HG02610 (cell line): ENCODE data around the gene PRR19.

Experiments used
- ATAC-seq: cut with Tn5 transposase; IDR thresholded peaks from one replicate; pipeline ENCODE4 v1.9.1; 2021; ENCODE audit warnings: mild to moderate bottlenecking, moderate library complexity; ENCODE audit not compliant: unreplicated experiment

PRR19 gene

DNA sequence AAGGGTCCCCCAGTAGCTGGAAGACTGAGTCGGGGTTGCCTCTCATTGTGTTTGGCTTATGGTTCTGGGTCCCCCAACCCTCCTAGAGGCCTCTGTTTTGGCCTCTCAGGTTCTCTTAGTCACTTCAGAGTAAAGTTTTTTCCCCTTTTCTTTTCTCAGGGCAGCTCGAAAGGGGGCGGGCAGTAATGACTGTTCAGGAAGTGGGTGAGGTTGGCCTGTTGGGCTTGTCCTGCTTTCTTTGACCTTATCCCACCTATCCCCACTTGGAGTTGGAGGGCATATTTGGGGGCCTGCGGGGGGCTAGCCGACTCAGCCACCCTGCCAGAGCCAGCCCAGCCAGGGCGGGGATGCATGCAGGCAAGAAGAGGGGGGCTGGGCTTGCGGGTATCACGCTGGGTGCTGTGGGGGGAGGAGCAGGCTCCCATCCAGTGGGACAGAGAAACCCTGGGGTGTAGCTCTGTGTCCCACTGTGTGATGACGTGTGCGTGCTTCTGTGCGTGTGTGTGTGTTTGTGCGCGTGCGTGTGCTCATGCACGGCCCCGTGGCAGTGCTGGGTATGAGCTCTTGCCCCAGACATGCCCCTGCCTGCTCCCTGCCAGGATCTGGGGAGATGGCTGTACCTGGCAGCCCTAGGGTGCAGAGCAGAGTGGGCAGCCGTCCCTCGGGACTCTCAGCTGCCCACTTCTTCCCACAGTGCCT lies 31.4 kb upstream of the PRR19 start:
- no peak for ATAC-seq

DNA sequence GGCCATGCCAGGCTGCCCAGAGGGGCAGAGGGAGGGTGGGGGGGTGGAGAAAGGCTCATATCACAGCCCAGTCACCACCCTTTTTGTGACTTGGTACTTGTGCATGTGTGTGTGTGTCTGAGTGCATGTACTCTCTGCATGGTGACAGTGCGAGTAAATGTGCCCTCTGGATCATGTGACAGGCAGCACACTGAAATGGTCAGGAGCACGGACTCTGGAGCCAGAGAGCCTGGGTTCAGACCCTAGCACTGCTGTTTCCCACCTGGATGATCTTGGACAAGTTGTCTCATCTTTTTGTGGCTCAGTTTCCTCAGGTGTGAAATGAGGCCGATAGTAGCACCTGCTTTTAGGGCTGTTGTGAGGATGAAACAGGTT lies 30.9 kb upstream of the PRR19 start:
- no peak for ATAC-seq

DNA sequence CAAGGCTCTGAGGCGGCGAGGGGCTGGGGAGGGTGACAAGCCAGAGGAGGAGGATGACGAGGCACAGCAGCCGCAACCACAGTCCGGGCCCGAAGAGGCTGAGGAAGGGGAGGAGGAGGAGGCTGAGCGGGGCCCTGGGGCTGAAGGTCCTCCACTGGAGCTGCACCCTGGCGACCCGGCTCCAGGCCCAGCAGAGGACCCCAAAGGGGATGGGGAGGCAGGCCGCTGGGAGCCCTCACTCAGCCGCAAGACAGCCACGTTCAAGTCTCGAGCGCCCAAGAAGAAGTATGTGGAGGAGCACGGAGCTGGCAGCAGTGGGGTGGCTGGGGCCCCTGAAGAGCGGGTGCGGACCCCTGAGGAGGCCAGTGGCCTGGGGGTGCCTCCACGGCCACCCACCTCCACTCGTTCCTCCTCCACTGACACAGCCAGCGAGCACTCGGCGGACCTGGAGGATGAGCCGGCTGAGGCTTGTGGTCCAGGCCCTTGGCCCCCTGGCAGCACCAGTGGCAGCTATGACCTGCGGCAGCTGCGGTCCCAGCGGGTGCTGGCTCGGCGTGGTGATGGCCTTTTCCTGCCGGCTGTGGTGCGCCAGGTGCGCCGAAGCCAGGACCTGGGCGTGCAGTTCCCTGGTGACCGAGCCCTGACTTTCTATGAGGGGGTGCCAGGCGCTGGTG lies 29.9 kb upstream of the PRR19 start:
- ATAC-seq, result no peak

DNA sequence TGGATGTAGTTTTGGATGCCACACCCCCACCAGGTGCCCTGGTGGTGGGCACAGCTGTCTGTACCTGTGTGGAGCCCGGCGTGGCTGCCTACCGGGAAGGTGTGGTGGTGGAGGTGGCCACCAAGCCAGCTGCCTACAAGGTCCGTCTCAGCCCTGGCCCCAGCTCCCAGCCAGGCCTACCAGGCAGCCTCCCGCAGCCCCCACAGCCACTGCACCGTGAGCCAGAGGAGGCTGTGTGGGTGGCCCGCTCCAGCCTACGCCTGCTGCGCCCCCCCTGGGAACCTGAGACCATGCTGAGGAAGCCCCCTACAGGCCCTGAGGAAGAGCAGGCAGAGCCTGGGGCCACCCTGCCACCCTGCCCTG lies 29.4 kb upstream of the PRR19 start:
- no peak for ATAC-seq

DNA sequence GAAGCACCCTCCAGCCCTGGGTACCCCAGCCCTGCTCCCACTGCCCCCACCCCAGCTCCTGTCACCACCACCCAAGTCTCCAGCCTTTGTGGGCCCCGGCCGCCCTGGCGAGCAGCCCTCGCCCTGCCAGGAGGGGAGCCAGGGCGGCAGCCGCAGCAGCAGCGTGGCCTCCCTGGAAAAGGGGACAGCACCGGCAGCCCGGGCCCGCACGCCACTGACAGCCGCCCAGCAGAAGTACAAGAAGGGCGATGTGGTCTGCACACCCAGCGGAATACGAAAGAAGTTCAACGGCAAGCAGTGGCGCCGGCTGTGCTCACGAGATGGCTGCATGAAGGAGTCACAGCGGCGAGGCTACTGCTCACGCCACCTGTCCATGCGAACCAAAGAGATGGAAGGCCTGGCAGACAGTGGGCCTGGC lies 28.9 kb upstream of the PRR19 start:
- ATAC-seq, result no peak

DNA sequence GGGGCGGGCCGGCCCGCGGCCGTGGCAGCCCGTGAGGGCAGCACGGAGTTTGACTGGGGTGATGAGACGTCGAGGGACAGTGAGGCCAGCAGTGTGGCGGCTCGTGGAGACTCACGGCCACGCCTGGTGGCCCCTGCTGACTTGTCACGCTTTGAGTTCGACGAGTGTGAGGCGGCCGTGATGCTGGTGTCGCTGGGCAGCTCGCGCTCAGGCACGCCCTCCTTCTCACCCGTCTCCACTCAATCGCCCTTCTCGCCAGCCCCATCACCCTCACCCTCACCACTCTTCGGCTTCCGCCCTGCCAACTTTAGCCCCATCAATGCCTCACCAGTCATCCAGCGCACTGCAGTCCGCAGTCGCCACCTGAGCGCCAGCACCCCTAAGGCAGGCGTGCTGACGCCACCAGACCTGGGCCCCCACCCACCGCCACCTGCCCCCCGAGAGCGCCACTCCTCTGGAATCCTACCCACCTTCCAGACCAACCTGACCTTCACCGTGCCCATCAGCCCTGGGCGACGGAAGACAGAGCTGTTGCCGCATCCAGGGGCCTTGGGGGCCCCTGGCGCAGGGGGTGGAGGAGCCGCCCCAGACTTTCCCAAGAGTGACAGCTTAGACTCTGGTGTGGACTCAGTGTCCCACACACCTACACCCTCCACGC lies 28.4 kb upstream of the PRR19 start:
- no peak for ATAC-seq

DNA sequence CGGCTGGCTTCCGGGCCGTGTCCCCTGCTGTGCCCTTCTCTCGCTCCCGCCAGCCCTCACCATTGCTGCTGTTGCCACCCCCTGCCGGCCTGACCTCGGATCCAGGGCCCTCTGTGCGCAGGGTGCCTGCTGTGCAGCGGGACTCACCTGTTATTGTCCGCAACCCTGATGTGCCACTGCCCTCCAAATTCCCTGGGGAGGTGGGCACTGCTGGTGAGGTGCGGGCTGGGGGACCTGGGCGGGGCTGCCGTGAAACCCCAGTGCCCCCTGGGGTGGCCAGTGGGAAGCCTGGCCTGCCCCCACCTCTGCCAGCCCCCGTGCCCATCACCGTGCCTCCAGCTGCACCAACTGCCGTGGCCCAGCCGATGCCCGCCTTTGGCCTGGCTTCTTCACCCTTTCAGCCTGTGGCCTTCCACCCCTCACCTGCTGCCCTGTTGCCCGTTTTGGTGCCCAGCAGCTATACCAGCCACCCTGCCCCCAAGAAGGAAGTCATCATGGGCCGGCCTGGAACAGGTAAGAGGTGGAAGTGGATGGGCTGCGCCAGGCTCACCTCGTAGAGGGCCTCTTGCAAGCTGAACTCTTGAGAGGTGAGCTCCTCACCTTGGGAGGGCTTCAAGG lies 27.8 kb upstream of the PRR19 start:
- ATAC-seq, result no peak

DNA sequence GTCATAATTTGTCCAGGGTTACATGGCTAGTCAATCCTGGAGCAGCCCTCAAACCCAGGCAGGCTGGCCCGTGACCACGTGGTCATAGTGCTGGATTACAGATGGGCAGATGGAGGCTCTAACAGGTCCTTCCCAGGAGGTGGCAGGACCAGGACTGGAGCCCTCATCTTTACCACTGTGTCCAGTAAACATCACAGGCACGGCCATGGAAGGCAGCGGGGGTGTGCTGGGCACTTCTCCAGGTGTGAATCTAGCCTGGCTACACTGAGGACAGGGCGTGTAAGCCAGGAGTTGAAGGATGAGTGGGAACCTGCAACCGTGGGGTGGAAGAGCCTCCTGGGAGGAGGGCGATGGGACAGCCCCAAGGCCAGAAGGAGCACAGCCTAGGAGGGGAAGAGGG lies 26.8 kb upstream of the PRR19 start:
- ATAC-seq, result no peak

DNA sequence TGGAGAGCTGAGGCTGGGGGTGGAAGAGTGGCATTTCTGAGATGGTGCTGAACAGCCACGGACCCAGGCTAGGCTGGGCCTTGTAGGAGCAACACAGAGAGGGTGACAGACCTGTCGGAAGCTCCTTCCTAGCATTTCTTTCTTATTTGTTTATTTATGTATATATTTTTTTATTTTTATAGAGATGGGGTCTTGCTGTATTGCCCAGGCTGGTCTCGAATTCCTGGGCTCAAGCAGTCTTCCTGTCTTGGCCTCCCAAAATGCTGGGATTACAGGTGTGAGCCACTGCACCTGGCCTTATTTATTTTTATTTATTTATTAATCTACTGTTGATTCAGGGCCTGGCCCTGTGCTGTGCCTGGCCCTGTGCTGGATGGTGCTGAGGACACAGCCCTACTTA lies 26.4 kb upstream of the PRR19 start:
- no peak for ATAC-seq

DNA sequence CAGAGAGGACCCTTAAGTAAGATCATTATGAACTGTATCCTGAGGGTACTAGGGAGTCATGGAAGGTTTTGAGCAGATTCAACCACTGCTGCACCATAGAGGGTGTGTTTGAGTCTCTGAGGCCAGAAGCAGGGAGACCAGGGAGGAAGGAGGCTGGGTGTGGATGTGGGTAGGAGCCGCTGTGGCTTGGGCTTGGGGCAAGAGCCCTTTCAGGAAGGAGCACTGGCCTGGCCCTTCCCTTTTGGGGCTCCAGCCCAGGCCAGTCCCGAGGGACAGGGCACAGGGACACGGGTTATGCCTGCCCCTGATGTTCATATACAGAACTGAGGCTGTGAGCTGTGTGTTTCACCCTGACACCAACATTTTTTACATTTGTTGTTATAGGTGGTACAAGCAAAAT lies 25.6 kb upstream of the PRR19 start:
- ATAC-seq, result no peak

DNA sequence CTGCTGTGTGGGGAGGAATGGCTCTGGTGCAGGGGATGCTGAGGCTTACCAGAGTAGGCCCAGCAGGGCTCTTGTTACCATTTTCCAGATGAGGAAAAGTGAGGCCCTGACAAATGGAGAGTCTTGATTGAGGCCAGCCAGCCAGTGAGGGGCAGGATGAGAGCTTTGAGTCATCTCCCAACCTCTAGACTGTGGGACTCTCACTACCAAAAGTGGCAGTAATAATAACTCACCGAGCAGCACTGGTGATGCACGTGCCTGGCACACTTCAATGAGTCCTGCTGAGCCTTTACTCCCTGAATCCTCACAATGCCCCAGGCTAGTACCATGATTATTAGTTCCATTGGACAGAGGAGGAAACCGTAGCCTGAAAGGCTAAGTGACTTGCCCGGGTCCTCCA lies 25.1 kb upstream of the PRR19 start:
- no peak for ATAC-seq

DNA sequence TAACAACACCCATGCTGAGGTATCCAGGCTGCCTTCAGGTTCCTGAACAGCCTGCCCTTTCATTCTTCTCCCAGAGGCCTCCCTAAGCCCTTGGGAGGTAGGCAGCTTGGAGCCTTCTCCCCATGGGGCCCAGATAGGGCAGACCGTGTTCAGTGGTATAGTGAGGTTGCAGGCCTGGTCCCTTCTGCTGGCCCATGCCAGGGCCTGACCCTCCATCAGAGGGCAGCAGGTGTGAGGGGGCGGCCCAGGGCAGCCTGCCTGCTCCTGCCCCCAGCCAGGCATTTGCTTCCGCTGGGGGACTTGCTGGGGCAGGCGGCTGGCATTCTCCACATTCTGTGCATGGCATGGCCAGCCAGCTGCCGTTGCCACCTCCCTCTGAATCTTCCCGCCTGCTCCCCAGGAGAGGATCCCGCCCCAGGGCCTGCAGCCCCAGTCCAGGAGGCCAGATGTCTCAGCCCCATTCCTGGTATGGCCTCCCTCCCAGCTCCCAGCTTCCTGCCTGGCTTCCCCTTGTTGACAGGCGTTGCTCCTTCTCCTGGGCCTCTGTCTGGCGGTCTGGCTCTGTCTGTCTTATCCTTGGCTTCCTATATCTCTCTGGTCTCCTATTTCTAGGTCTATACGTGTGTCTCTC lies 24.0 kb upstream of the PRR19 start:
- ATAC-seq, result no peak

DNA sequence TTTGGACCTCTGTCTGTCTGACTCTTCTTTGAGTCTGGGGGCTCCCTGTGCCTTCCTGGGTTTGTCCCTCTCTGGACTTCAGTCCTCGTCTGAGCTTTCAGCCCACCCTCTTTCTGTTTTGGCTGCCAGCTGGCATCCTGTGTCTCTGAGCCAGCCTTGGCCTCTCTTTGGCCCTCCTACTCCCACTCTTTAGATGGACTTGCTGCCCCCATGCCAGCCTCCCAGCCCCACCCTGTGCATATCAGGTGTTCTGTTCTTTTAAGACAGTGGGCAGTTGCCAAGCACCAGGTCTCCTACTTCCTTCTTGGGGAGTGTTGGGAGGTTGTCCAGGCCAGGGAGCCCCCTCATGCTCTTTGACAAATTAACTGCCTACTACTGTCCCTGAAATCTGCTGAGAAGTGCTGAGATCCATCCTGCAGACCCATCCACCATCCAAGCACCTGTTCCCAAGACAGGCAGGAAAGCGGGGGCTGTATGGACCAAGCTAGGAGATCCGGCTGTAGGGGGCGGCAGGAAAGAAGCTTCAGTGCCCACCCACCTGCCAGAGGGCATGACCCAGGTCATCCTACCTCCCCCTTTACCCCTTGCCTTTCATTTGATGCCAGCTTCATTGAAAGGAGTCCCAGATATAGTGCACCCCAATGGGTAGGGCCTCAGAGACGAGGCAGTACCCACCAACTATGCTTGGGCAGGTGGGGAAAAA lies 23.3 kb upstream of the PRR19 start:
- ATAC-seq, result no peak

DNA sequence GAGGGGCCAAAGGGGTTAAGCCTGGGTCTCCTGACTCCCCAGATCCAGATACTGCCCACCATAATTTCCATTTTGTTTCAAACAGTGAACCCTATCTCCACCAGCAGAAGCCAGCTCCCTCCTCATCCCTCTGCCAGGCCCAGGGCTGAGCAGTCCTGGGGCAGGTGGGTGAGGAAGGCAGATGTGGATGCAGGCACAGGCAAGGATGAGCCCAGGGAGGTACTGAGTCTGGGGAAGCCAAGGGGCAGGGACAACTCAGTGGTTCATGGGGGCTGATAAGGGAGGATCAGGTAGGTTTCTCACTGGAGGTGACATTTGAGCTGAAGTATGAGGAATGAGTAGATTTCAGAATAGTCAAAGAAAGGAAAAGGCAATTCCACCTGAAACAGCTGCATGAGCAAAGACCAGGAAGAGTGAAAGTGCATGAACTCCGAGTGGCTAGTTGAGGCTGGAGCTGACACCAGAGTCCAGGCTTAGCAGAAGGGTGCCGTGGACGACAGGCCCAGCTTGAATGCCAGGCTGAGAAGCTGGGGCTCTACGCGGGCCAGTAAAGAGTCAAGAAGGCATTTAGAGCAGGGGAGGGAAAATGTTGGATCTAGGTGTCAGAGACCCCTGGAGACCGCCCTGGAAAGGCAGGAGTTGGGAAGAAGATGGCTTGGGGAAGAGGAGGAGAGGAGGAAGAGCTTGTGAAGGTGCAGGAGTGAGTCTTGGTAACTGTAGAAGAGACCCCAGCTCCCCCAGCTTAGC lies 22.6 kb upstream of the PRR19 start:
- no peak for ATAC-seq

DNA sequence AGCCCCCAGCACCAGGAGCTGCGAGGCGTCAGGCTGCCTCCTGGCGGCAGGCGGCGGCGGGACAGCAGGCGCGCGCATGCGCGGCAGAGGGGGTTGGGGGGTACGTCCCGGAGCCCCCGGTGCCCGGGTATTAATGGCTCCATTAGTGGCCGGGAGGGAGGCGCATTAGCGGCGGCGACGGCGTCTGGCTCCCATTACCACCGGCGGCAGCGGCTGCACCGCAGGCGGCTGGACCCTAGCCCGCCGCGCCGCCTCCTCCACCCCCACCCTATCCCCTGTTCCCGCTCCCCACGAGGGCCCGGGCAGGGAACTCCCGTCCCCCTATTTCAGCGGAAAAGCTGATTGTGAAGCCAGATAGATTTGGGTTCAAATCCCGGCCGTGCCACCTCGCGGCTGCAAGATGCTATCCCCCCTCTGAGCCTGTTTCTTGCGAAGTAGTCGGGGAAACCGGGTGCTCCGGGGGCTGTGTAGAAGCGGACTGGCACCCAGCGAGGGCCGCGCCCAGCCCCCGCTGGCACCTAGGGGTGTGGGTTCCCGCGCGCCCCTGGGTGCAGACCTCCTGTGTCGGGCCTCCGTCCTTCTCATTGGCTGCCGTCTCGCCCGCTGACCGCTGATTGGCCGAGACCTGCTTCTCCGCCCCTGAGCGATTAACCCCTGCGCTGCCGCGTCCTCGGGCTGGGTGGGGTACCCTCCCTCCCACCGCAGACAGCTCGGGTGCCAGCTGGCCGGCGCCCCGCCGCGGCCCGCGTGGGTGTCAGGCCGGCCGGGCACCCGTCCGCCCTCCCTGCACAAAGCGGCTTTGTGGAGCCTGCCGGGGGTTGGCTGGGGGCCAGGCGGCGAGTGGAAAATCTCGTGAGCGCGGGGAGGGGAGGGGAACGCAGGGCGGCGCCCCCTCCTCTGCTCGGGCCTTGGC lies 21.8 kb upstream of the PRR19 start:
- peak; percentile 15 for ATAC-seq

DNA sequence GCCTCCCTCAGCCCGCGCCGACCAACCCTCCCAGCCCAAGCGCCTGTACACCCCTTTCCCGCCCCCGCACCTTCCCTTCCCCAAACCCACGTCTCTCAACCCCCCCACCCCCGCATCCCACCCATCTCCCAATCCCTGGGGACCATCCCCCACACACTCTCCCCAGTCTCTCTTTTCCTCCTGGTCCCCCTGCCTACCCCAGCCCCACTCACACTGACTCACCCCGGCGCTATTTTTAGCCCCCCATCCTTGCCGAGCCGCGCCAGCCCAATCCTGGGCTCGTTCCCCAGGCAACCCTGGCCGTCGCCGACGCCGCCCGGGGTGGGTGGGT lies 21.2 kb upstream of the PRR19 start:
- no peak for ATAC-seq

DNA sequence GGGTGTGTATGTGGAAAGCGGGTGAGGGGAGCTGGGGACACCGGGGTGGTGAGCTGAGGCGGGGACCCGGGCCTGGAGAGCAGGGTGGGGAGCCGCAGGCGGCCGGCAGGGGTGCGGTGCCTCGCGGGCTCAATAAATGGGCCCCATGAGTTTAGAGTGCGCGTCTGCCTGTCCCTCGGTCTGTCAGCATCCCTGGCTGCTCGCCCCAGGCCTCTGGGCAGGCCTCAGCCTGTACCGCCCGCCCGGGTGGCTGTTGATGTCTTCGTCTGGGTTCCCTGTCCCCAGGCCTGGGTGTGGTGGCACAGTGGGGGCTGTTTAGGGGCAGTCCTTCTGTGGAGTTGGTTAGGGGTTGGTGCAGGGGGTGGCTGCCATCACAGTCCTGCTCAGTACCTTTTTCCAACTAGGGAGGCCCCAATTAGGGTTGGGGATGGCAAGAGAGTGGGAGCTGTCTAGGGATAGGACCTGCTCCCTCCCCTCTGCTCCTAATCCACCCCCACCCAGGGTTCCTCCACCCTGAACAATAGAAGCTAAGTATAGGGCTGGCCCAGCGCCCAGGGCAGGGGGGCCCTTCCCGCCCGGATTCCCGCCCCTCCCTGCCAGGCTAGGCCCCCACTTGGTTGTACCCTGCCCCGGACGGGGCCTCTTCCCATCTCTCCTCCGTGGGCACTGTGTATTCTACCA lies 20.6 kb upstream of the PRR19 start:
- no peak for ATAC-seq

DNA sequence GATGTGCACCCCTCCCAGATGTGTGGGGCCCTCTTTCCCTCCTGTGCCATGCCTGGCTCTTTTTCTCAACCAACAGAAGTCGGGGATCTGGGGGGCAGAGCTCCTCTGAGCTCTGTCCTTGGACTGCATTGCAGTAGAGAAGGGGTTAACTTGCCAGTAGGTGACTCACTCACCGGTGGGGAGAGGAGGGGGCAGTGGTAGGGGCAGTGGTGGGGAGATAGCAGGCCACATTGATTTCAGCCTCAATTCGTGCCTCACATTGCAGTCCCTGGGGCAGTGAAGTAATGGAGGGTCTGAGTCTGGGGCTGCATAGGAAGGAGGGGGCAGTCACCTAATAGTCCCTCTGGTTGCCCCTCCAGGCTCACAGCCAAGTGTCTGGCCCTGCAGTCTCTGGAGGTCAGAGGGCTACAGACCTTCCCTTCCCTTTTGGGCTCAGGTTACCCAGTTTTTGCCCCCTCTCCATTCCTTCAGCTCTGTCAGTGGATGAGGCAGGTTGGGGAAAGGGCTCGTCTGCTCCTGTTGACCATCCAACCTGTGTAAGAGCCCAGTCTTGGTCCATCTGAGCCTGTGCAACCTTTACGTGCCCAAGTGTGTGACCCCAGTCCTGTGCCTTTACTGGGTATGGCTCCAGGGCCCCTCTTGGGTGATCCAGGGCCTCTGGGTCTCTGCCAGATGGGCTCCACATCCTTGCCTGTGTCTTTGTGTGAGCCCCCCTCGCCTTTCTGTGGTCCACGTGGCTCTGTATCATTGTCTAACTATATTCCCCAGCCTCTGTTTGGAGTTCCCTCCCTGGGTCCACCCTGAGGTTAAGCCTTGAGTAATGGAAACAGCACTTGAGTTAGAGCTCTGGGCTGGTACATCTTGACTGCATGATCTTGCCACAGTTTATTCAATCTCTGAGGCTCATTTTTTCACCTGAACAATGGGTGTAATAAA lies 19.8 kb upstream of the PRR19 start:
- no peak for ATAC-seq
